ENCODE results near the gene GRIP1.

The GRIP1 gene

DNA sequence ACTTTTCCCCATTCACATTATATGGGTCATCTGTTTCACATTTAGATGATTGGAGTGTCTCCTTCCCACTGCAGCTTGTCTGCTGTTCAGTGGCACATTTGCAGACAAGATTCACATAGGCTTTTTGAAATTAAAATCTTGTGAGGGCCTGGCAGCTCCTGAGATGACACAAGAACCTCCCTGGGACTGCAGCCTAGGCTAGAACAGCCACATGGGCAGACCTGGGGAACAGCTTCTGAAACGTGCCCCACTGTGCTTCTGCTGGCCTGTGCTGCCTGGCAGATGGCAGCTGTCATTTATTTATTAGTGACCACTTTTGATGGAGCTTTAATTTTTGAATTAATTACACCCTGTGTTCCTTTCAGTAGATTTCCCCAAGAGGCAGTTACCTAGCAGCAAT is 137.4 kb downstream of the GRIP1 start:
- Histone ChIP-seq H3K4me3 (no peak overlapping the region), H3K9me3 (no peaks in the 10 kb centered on the region), H3K27me3 (ENCODE audit: low read depth) (no peaks in the 10 kb centered on the region), H3K4me1 (no peaks in the 10 kb centered on the region), H3K36me3 (replicated peaks) (no peaks in the 10 kb centered on the region)
- in situ Hi-C loops (cut with MboI; ENCODE audit: low sequenced_read_pairs): no loop called here
- no peak for DNase-seq (ENCODE audit: low spot score in 2 of 2)

DNA sequence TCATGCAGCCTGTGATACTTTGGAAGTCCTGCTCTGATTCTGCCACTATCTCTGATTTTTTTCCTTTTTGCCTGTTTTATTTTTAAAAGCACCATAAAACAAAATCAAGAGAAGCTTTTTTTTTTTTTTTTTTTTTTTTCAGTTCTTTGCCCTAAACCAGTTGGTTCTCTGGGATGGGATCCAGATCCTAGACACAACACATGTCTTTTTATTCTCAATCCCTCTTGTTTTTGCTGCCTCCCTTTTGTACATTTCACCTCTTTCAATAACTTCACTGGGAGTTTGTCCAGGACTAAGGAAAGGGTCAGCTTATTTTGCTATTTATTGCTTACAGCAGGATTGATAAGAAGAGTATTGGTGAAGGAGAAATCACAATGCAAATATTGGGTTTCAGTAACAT is 139.4 kb downstream of the GRIP1 start:
- H3K4me3 ChIP-seq: no peak overlapping the region
- no peaks in the 10 kb centered on the region for H3K4me1 ChIP-seq
- no peaks in the 10 kb centered on the region for H3K9me3 ChIP-seq
- in situ Hi-C loops (cut with MboI; ENCODE audit: low sequenced_read_pairs): no loop called here
- H3K27me3 ChIP-seq (ENCODE audit: low read depth): no peaks in the 10 kb centered on the region
- no peaks in the 10 kb centered on the region for H3K36me3 ChIP-seq (replicated peaks)
- DNase-seq (ENCODE audit: low spot score in 2 of 2): no peak

DNA sequence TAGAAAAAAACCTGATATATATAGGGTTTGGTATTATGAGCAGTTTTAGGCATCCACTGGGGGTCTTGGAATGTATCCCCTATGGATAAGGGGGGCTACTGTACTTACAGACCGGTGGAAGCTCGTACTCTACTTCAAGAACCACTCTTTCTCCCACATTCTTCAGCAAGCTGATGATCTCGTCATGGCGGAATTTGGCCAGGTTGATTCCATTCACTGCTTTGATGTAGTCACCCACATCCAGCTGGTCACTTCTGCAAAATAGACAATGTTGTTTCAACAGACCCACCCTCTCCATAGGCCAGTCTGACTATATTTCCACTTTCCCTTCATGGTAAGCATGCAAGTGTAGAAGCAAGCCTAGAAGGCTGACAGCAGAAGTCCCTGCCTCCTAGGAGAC is 139.9 kb downstream of the GRIP1 start:
- DNase-seq (ENCODE audit: low spot score in 2 of 2): no peak
- in situ Hi-C loops (cut with MboI; ENCODE audit: low sequenced_read_pairs): no loop called here
- Histone ChIP-seq H3K9me3 (no peaks in the 10 kb centered on the region), H3K27me3 (ENCODE audit: low read depth) (no peaks in the 10 kb centered on the region), H3K36me3 (replicated peaks) (no peaks in the 10 kb centered on the region), H3K4me1 (no peaks in the 10 kb centered on the region), H3K4me3 (no peak overlapping the region)

DNA sequence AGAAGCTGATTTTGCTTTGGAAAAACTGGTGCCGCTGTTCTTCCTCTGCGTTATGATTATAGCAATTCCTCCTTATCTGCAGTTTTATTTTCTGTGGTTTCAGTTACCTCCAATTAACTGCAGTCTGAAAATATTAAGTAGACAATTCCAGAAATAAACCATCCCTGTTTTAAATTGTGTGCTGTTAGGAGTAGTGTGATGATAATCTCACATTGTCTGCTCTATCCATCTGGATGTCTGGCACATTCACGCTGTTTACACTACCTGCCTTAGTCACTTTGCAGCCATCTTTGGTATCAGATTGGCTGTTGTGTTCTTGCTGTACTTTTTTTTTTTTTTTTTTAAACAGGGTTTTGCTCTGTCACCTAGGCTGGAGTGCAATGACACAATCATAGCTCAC is 141.0 kb downstream of the GRIP1 start:
- in situ Hi-C loops (cut with MboI; ENCODE audit: low sequenced_read_pairs): no loop called here
- DNase-seq (ENCODE audit: low spot score in 2 of 2): no peak
- H3K4me3 ChIP-seq: no peak overlapping the region
- no peaks in the 10 kb centered on the region for H3K36me3 ChIP-seq (replicated peaks)
- no peaks in the 10 kb centered on the region for H3K4me1 ChIP-seq
- no peaks in the 10 kb centered on the region for H3K9me3 ChIP-seq
- H3K27me3 ChIP-seq (ENCODE audit: low read depth): no peaks in the 10 kb centered on the region

DNA sequence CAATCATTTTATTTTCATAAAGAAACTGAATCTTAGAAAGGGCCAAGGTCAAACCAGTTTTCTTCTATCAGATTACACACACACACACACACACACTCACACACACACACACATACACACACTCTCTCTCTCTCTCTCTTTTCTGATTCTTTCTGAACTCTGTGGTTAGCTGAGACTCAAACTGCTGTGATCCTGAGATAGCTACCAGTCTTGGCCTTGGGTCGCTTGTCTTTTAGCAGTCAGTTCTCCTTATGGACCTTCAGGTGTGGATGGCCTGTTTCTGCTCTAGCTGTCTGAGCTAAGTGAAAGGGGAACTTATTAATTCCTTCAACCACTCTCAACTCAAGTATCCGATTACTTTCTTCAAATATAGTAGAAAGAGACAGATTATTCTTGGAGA is 145.1 kb downstream of the GRIP1 start:
- in situ Hi-C loops (cut with MboI; ENCODE audit: low sequenced_read_pairs): no loop called here
- Histone ChIP-seq H3K36me3 (replicated peaks) (no peaks in the 10 kb centered on the region), H3K9me3 (no peaks in the 10 kb centered on the region), H3K4me1 (no peaks in the 10 kb centered on the region), H3K27me3 (ENCODE audit: low read depth) (no peaks in the 10 kb centered on the region), H3K4me3 (no peak overlapping the region)
- no peak for DNase-seq (ENCODE audit: low spot score in 2 of 2)

DNA sequence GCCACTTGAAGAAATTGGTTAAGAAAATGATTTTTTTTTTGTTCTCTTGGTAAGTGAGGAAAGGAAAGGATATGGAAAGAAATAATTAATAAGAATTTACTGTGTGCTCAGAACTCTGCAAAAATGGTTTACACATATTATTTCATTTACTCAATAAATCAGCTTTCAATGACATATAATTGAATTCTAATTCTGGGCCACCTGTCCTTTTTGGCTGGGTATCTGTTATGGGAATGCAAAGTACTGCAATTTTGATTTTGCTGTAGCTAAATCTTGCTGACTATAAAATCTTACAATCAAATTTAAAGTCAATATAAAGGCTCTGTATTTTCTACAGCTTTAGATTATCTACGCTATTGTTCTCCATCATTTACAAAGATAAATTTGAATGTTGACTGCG is 147.1 kb downstream of the GRIP1 start:
- H3K27me3 ChIP-seq (ENCODE audit: low read depth): no peaks in the 10 kb centered on the region

DNA sequence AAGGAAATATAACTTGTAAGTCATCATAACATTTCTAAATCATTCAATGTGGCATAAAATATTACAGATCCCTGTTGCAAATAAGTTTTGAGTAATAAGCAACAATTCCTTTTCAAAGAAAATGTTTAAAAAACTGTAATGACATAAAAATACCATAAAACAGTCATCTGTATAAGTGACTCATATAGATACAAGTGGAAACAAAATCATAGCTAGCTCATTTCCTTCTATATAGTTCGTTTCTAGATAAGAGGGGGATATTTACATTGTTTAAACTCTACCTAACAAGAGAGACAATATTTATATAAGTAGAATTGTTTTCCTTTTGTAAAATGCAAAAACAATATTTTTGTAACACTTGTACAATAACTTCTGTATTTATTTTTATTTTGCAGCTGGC is 148.9 kb downstream of the GRIP1 start:
- no peaks in the 10 kb centered on the region for H3K36me3 ChIP-seq (replicated peaks)
- no peak for DNase-seq (ENCODE audit: low spot score in 2 of 2)
- no peaks in the 10 kb centered on the region for H3K9me3 ChIP-seq
- no peaks in the 10 kb centered on the region for H3K27me3 ChIP-seq (ENCODE audit: low read depth)
- no peaks in the 10 kb centered on the region for H3K4me1 ChIP-seq
- in situ Hi-C loops (cut with MboI; ENCODE audit: low sequenced_read_pairs): no loop called here
- H3K4me3 ChIP-seq: no peak overlapping the region

More for the DNA sequence above, 147.1 kb downstream of the GRIP1 start:
- H3K4me1 ChIP-seq: no peaks in the 10 kb centered on the region
- DNase-seq (ENCODE audit: low spot score in 2 of 2): no peak
- H3K4me3 ChIP-seq: no peak overlapping the region
- H3K36me3 ChIP-seq (replicated peaks): no peaks in the 10 kb centered on the region
- H3K9me3 ChIP-seq: no peaks in the 10 kb centered on the region
- in situ Hi-C loops (cut with MboI; ENCODE audit: low sequenced_read_pairs): no loop called here

DNA sequence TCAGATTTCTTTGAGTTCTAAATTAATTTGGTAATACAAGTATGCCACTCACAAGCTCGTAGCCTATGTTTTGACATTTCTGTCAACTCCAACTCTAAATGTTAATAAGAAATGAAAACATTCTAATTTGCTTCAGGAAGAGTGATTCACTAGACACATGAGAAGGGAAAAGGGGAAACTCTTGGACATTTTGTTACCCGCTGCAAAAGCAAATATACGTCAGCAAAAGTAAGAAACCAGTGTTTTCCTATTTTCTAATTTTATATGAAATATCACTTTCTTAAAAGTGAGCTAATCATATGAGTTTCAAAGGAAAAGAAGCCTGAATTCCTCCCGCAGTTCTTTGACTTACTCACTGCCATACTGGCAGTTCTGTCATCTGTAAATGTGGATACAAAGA is 162.3 kb downstream of the GRIP1 start:
- Histone ChIP-seq H3K4me1 (no peaks in the 10 kb centered on the region), H3K36me3 (replicated peaks) (no peaks in the 10 kb centered on the region), H3K9me3 (no peaks in the 10 kb centered on the region), H3K27me3 (ENCODE audit: low read depth) (no peaks in the 10 kb centered on the region), H3K4me3 (no peak overlapping the region)
- in situ Hi-C loops (cut with MboI; ENCODE audit: low sequenced_read_pairs): no loop called here
- DNase-seq (ENCODE audit: low spot score in 2 of 2): no peak

DNA sequence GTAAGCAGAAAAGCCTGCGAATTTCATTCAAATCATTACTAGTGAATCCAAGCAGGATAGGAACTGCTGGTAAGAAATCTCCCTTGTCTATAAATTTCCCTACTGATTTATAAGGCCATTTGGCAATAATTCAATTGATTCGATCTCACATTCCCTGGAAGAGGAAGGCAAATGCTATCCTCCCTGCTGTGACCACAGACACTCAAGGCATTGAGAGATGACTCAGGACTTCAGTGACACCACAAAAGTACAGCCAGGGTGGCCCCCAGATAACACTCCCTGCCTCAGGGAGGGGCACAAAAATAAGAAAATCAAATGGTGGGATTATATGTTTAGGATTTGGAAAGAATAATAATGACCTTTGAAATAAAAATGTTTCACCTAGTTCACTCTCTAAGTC is 162.7 kb downstream of the GRIP1 start:
- Histone ChIP-seq H3K27me3 (ENCODE audit: low read depth) (no peaks in the 10 kb centered on the region), H3K9me3 (no peaks in the 10 kb centered on the region), H3K4me1 (no peaks in the 10 kb centered on the region), H3K4me3 (no peak overlapping the region), H3K36me3 (replicated peaks) (no peaks in the 10 kb centered on the region)
- DNase-seq (ENCODE audit: low spot score in 2 of 2): no peak
- in situ Hi-C loops (cut with MboI; ENCODE audit: low sequenced_read_pairs): no loop called here

DNA sequence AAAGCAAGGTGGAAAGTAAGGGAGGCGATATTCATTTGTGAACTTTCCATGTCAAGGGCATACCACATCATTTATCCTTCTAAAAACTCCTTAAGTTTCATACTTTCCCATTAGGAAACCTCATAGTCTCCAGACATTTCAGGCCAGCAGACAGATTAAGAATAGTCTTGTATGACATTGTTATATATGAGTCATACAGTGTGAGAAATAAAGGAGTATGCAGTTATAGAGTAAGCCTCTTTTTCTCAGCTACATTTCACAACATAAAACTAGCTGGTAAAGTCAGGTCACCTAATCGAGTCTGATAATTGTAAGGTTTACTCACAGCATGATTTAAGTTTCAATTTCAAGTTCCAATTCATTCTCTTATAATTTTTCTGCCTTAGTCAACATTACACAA is 164.3 kb downstream of the GRIP1 start:
- in situ Hi-C loops (cut with MboI; ENCODE audit: low sequenced_read_pairs): no loop called here
- no peaks in the 10 kb centered on the region for H3K36me3 ChIP-seq (replicated peaks)
- no peaks in the 10 kb centered on the region for H3K27me3 ChIP-seq (ENCODE audit: low read depth)
- H3K4me3 ChIP-seq: no peak overlapping the region
- no peaks in the 10 kb centered on the region for H3K9me3 ChIP-seq
- DNase-seq (ENCODE audit: low spot score in 2 of 2): no peak
- no peaks in the 10 kb centered on the region for H3K4me1 ChIP-seq

DNA sequence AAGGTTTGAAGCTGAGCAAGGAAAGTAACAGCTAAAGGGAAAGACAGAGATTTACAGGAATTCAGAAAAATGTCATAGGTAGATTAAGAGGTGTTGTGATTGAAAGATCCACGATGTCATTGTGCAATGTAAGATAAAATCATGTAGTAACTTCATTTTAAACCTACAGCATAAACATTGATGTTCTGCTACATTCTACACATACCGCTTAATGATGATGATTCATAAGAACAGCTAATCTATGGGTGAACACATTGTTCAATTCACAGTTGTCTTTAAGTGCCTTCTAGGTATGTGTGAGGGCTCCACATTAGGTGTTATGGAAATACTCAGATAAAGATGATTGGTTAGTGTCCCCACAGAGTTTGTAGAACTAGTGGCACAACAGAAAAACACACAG is 170.9 kb downstream of the GRIP1 start:
- Histone ChIP-seq H3K27me3 (ENCODE audit: low read depth) (no peaks in the 10 kb centered on the region), H3K4me3 (no peak overlapping the region), H3K9me3 (no peaks in the 10 kb centered on the region), H3K36me3 (replicated peaks) (no peaks in the 10 kb centered on the region), H3K4me1 (no peaks in the 10 kb centered on the region)
- DNase-seq (ENCODE audit: low spot score in 2 of 2): no peak
- in situ Hi-C loops (cut with MboI; ENCODE audit: low sequenced_read_pairs): no loop called here

DNA sequence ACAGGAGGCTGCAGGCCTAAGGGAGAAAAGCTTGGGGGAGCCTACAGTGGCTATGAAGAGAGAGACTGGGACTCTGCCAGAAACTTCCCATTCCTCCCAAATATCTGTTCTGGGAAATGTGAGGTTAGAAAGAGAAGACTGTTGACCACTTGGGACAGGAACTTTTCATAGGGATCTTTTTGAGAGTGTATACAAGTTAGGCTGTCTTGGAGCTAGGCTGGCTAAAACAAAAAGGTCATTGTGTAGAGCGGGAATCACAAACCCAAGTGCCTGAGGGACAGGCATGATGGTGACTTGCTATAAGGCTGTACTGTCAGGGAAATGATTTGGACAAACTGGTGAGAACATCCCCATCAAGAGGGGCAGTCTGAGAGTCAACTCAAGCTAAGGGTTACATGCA is 175.1 kb downstream of the GRIP1 start:
- DNase-seq (ENCODE audit: low spot score in 2 of 2): no peak
- 0 out of 2 replicates have a peak, but pooled peaks cover 2% of the 10 kb centered on the region for H3K4me1 ChIP-seq
- no peak overlapping the region for H3K4me3 ChIP-seq
- no peaks in the 10 kb centered on the region for H3K36me3 ChIP-seq (replicated peaks)
- H3K27me3 ChIP-seq (ENCODE audit: low read depth): no peaks in the 10 kb centered on the region
- in situ Hi-C loops (cut with MboI; ENCODE audit: low sequenced_read_pairs): no loop called here
- no peaks in the 10 kb centered on the region for H3K9me3 ChIP-seq

DNA sequence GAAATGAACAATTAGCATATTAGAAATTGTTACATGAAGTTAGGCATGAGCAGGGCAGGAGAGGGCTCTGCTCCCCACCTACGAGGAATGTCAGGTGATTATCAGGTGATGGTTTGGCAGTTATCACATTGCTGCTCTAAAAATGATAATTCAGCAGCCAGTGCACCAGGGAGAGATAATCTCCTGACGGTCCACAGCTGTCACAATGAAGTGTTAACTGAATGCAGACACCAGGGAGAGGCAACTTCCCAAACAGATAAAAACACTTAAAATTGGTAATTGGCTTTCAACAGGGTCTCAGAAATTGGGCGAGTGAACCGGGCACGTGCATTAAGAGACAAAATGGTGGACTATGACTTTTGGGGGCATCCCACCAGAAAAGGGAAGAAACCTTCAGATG is 176.0 kb downstream of the GRIP1 start:
- Histone ChIP-seq H3K27me3 (ENCODE audit: low read depth) (no peaks in the 10 kb centered on the region), H3K4me3 (no peak overlapping the region), H3K4me1 (0 out of 2 replicates have a peak, but pooled peaks cover 2% of the 10 kb centered on the region), H3K9me3 (no peaks in the 10 kb centered on the region), H3K36me3 (replicated peaks) (no peaks in the 10 kb centered on the region)
- no peak for DNase-seq (ENCODE audit: low spot score in 2 of 2)
- in situ Hi-C loops (cut with MboI; ENCODE audit: low sequenced_read_pairs): no loop called here

DNA sequence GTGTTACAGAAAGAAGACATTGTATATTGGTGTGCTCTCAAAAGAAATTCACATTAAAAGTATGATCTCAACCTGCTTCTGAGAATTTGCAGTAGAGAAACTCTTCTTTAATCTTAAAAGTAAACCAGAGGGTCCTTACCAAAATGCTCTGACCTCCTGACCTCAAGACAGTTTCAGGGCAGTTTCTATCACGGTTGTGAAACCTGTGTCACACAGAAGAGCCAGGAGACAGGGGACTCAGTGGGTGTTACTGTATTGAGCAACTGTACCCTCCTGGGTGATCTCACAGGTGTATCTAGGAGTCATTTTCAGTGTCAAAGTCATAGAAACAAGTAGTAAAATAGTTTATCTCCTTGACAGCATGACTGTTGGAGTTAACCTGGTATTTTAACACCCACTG is 178.0 kb downstream of the GRIP1 start:
- in situ Hi-C loops (cut with MboI; ENCODE audit: low sequenced_read_pairs): no loop called here
- DNase-seq (ENCODE audit: low spot score in 2 of 2): no peak
- Histone ChIP-seq H3K4me1 (0 out of 2 replicates have a peak, but pooled peaks cover 2% of the 10 kb centered on the region), H3K4me3 (no peak overlapping the region), H3K9me3 (no peaks in the 10 kb centered on the region), H3K27me3 (ENCODE audit: low read depth) (no peaks in the 10 kb centered on the region), H3K36me3 (replicated peaks) (no peaks in the 10 kb centered on the region)

DNA sequence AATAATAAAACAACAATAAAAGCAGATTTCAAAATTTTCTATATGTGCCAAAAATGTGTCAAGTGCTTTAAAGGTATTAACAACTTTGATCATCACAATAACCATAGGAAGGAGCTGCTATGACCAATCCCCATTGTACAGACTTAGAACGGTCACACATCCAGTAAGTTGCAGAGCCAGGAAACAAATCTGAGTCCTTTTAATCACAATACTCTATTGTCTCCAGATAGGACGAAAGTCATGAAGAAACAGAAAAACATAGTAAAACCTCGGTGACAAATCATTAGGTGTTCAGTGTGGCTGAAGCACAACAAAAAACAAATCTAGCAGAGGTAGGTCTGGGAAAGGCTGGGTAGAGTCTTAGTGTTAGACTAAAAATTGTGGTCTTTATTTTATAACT is 178.8 kb downstream of the GRIP1 start:
- Histone ChIP-seq H3K36me3 (replicated peaks) (no peaks in the 10 kb centered on the region), H3K27me3 (ENCODE audit: low read depth) (no peaks in the 10 kb centered on the region), H3K4me1 (0 out of 2 replicates have a peak, but pooled peaks cover 2% of the 10 kb centered on the region), H3K9me3 (no peaks in the 10 kb centered on the region), H3K4me3 (no peak overlapping the region)
- no peak for DNase-seq (ENCODE audit: low spot score in 2 of 2)
- in situ Hi-C loops (cut with MboI; ENCODE audit: low sequenced_read_pairs): no loop called here
